ENCODE data around the gene CR1.
"Not testable (repeated sequence)": the region's sequence is repeated elsewhere in the genome, so short reads cannot be mapped to it uniquely, and the experiment has no call there.

The CR1 gene

DNA sequence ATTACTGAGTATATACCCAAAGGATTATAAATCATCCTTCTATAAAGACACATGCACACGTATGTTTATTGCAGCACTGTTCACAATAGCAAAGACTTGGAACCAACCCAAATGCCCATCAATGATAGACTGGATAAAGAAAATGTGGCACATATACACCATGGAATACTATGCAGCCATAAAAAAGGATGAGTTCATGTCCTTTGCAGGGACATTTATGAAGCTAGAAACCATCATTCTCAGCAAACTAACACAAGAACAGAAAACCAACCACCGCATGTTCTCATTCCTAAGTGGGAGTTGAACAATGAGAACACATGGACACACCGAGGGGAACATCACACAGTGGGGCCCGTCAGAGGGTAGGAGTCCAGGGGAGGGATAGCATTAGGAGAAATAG lies 98.1 kb downstream of the CR1 start:
- DNase-seq = not testable (repeated sequence)

DNA sequence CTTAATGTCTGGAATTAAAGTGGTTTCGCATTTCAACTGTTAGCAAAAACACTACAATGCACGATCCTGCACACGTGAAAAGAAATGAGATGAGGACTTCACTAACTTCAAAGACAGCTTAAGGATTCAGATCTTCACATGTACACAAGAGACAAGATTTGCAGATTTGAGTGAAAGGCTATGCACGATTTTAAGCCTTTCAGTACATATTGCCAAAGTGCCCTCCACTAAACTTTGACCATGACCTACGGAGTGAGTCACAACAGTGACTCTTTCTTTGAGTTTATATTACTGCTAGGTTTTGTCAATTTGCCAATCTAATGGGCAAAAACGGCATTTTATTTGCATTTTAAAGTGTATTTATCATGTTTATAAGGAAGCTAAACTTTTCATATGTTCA lies 107.8 kb downstream of the CR1 start:
- DNase-seq = no peak

- DNase-seq = no peak
Observed at GRCh38 chr1:207605444-207606361, 109.7 kb downstream of the CR1 start.

- no peak for DNase-seq
Observed at GRCh38 chr1:207606362-207606755, 110.4 kb downstream of the CR1 start.

- no peak for DNase-seq
Observed at GRCh38 chr1:207612762-207613161, 116.8 kb downstream of the CR1 start.

- DNase-seq = peak; percentile 90
Observed at GRCh38 chr1:207619871-207620542, 124.0 kb downstream of the CR1 start.

GRCh38 chr1:207620543-207620893 lies 124.6 kb downstream of the CR1 start:
- DNase-seq = no peak

- not testable (repeated sequence) for DNase-seq
Observed at GRCh38 chr1:207625504-207626071, 129.6 kb downstream of the CR1 start.

DNA sequence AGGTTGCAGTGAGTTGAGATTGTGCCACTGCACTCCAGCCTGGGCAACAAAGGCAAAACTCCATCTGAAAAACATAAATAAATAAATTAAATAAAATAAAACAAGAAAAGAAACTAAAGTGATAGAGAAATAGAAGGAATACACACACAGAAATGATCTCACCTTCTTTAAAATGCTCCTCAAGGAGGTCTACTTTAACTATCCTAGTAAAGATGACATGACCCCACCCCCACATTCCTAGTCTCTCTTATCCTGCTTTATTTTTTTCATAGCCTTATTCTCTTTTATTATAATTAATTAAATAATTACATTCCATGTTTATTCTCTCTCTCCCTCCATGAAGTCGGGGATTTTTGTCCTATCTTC lies 131.0 kb downstream of the CR1 start:
- no peak for DNase-seq

DNA sequence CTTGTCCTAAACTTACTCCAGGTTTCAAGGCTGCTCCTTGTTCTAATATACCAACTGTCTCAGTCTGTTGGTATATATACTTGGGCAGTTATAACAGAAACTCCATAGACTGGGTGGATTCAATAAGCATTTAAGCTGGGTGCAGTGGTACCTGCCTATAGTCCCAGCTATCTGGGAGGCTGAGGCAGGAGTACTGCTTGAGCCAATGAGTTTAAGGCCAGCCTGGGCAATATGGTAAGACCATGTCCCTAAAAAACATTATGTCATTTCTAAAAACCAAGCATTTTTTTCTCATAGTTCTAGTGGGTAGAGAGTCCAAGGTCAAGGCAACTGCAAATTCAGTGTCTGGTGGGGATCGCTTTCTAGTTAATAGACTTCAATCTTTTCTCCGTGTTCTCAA lies 131.5 kb downstream of the CR1 start:
- DNase-seq = no peak

GRCh38 chr1:207628776-207629175 lies 132.8 kb downstream of the CR1 start:
- DNase-seq = no peak

DNA sequence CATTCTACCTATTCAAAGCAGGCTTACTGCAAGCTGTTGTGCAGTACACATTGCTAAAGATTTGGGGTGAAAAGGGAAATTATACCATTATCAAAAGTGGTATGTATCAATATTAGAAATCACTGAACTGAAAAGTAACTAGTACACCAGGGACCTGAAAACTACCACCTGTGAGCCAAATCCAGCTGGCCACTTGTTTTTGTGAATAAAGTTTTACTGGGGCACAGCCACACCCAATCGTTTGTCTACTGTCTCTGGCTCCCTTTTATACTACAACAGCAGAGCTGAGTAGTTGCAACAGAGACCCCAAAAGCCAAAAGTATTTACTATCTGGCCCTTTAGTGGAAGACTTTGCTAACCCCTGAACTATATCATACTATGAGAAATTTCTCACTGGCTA lies 135.2 kb downstream of the CR1 start:
- no peak for DNase-seq

DNA sequence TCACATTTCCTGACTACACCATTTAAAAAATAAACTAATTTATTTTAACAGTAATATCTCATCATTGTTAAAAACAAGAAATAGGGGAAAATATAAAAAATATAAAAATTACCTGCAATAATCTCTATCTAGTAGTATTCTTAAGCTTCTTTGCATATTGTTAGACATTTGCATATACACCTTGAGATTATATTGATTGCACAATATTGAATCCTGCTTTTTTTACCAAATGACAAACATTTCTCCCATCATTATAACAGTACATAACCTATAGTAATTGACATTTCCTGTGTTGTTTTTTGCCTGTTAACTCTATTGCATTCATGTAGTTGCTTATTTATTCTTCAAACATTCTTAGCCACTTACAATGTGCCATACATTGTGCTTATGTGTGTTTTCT lies 137.3 kb downstream of the CR1 start:
- no peak for DNase-seq

DNA sequence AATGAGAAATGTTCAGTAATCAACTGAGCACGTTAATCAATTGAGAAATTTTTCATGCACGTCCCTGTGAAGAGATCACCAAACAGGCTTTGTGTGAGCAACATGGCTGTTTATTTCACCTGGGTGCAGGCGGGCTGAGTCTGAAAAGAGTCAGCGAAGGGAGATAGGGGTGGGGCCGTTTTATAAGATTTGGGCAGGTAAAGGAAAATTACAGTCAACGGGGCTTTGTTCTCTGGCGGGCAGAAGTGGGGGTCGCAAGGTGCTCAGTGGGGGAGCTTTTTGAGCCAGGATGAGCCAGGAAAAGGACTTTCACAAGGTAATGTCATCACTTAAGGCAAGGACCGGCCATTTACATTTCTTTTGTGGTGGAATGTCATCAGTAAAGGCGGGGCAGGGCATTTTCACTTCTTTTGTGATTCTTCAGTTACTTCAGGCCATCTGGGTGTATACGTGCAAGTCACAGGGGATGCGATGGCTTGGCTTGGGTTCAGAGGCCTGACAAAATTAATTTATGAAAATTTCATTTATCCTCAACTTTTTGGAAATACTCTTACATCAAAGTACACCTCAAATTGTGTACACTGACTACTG lies 137.8 kb downstream of the CR1 start:
- DNase-seq = not testable (repeated sequence)

DNA sequence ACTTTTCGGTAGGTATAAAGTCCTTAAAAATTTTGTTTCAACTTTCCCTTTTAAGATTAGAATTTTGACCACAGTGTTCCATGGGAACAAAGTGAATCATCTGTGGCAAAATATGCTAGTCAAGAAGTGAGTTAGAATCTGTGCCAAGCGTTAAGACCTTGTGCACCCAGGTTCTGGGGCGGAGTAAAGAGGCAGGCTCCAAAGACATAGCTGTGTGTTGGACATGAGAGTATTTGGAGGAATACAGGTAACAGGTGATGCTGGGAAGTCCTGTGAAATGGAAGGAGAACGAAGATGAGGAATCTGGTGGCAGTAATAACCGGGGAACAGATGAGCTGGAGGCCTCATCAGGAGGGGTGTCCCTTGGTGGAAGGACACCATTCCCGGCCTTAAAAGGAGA lies 138.3 kb downstream of the CR1 start:
- DNase-seq = not testable (repeated sequence)

GRCh38 chr1:207635569-207636186 lies 139.7 kb downstream of the CR1 start:
- DNase-seq = not testable (repeated sequence)

DNA sequence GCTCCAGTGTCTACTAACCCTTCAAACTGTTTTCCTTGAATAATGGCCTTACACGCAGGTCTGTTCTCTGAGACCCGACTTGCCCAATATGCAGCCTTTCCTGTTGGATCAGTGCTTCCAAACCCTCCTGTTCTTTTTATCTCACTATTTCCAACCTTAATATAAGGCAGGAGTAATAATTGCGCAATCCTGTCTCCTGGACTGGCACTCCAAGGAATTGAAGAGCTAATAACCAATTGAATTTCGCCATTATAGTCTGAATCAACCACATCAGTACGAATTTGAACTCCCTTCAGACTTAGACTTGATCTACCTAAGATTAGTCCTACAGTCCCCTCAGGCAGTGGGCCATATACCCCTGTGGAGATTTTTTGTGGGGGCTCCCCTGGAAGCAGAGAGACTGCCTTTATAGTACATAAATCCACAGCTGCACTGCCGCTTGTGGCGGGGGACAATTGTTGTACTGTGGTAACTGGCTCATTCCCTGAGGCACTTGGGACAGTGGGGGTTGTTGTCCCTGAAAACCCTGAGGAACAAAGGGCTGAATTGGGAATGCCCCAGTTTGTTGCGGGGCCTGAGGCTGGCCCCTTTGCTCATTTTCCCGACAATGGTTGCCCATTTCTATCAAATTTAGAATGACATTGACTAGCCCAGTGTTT lies 142.7 kb downstream of the CR1 start:
- not testable (repeated sequence) for DNase-seq

GRCh38 chr1:207639362-207639761 lies 143.4 kb downstream of the CR1 start:
- not testable (repeated sequence) for DNase-seq

- DNase-seq = no peak
Observed at GRCh38 chr1:207644166-207644851, 148.4 kb downstream of the CR1 start.

- DNase-seq = peak; percentile 90
Observed at GRCh38 chr1:207644852-207645634, 149.1 kb downstream of the CR1 start, which contains the start of gene CR1L. CR1L (plus strand) TSS chr1:207645133; CDS start chr1:207645234, 101 bp downstream.

- no peak for DNase-seq
Observed at GRCh38 chr1:207645635-207646081, 149.7 kb downstream of the CR1 start.

Measured in hematopoietic multipotent progenitor cell treated with erythropoietin and hydrocortisone succinate and interleukin-3 and kit ligand, for 6 days (in vitro differentiated cells).